ENCODE measurements around the gene PRSS33. TPM values are rescaled to one million over a fixed set of nuclear protein-coding genes. Genes with fewer than 3 reads are reported as not detected.
A peak's percentile ranks its signal among the peaks of the same experiment; 100 is the strongest.

The PRSS33 gene
- total RNA-seq, 4 donors from 2014 or later: not detected

- no peaks in the 10 kb centered on the region for H3K36me3 ChIP-seq
- H3K4me3 ChIP-seq: peak overlapping the region in 2 of 4 donors; percentile 33 to 44
- peaks cover 0 to 19% (median 8%) of the 10 kb centered on the region in 4 donors for H3K4me1 ChIP-seq
- H3K27me3 ChIP-seq: peaks cover 0 to 44% of the 10 kb centered on the region in 2 donors
- no peak for DNase-seq (ENCODE audit: low spot score in 2 of 2)
- no peak overlapping the region for H3K27ac ChIP-seq
- H3K9me3 ChIP-seq: no peaks in the 10 kb centered on the region
- TF ChIP-seq EP300 (IDR thresholded peaks at IDR 0.05): no peak
- TF ChIP-seq POLR2A (IDR thresholded peaks at IDR 0.05): no peak
- no peak for TF ChIP-seq CTCF (IDR thresholded peaks at IDR 0.05)
- 55% methylated on average over 10 to 12 of the region's 15 CpGs for WGBS, 2 donors
Measured at GRCh38 chr16:2784358-2785100, 2.8 kb downstream of the PRSS33 start.

- peaks cover 0 to 26% (median 10%) of the 10 kb centered on the region in 4 donors for H3K4me1 ChIP-seq
- no peaks in the 10 kb centered on the region for H3K9me3 ChIP-seq
- H3K27ac ChIP-seq: no peak overlapping the region
- no peak for DNase-seq (ENCODE audit: low spot score in 2 of 2)
- H3K4me3 ChIP-seq: no peak overlapping the region
- 89 to 94% methylated on average over 11 to 15 of the region's 15 CpGs for WGBS, 2 donors
- H3K36me3 ChIP-seq: no peaks in the 10 kb centered on the region
- TF ChIP-seq POLR2A (IDR thresholded peaks at IDR 0.05) (no peak), EP300 (IDR thresholded peaks at IDR 0.05) (no peak)
- peaks cover 0 to 37% of the 10 kb centered on the region in 2 donors for H3K27me3 ChIP-seq
Measured at GRCh38 chr16:2783581-2784357, 3.6 kb downstream of the PRSS33 start.

- DNase-seq (ENCODE audit: low spot score in 2 of 2): no peak
- peaks cover 0 to 28% of the 10 kb centered on the region in 2 donors for H3K27me3 ChIP-seq
- WGBS, 2 donors: 81 to 85% methylated on average over 13 to 20 of the region's 20 CpGs
- H3K4me1 ChIP-seq: peaks cover 0 to 34% (median 17%) of the 10 kb centered on the region in 4 donors
- no peaks in the 10 kb centered on the region for H3K36me3 ChIP-seq
- H3K9me3 ChIP-seq: no peaks in the 10 kb centered on the region
- TF ChIP-seq POLR2A (IDR thresholded peaks at IDR 0.05) (no peak), EP300 (IDR thresholded peaks at IDR 0.05) (no peak), CTCF (IDR thresholded peaks at IDR 0.05) (no peak)
- H3K4me3 ChIP-seq: no peak overlapping the region
- H3K27ac ChIP-seq: no peak overlapping the region
Measured at GRCh38 chr16:2782583-2783351, 4.6 kb downstream of the PRSS33 start.

- Histone ChIP-seq H3K27me3 (peaks cover 0 to 7% of the 10 kb centered on the region in 2 donors), H3K36me3 (no peaks in the 10 kb centered on the region), H3K4me1 (peaks cover 0 to 37% (median 22%) of the 10 kb centered on the region in 4 donors), H3K27ac (no peak overlapping the region), H3K4me3 (no peak overlapping the region), H3K9me3 (no peaks in the 10 kb centered on the region)
- no peak for DNase-seq (ENCODE audit: low spot score in 2 of 2)
- TF ChIP-seq EP300 (IDR thresholded peaks at IDR 0.05) (no peak), POLR2A (IDR thresholded peaks at IDR 0.05) (no peak), CTCF (IDR thresholded peaks at IDR 0.05) (no peak)
- 64 to 68% methylated on average over 17 of the region's 17 CpGs for WGBS, 2 donors
Measured at GRCh38 chr16:2779978-2780898, 7.1 kb downstream of the PRSS33 start.
